Activated CD4-positive, alpha-beta T cell treated with anti-CD3 and anti-CD28 coated beads, Interleukin-2, amount 10 ng/mL, durations not matched to agents 7 days and 5 days (primary cell): ENCODE results near the gene UNC5B. TPM values are rescaled to one million over a fixed set of nuclear protein-coding genes. Genes with fewer than 3 reads are reported as not detected.

ENCODE experiments used
- CTCF ChIA-PET: fragments of 350-600 bp; sonication (Branson Sonifier 250); formaldehyde crosslinking; loops from one replicate; lab custom pipeline; 2021; ENCODE audit warnings: antibody characterized with exemption; lab: Charles Lee
- POLR2A ChIA-PET: fragments of 350-600 bp; sonication (Branson Sonifier 250); formaldehyde crosslinking; loops from one replicate; lab custom pipeline; 2021; ENCODE audit warnings: antibody characterized with exemption; lab: Charles Lee
- DNase-seq: peaks from one replicate; pipeline ENCODE4 v3.0.0-alpha.2; 2020
- H3K27ac Mint-ChIP-seq: one replicate; pipeline ENCODE4 v1.8.0; 2021; ENCODE audit warnings: mild to moderate bottlenecking, moderate library complexity, mixed read lengths
- H3K27me3 Mint-ChIP-seq: one replicate; pipeline ENCODE4 v1.8.0; 2021; ENCODE audit warnings: mixed read lengths
- H3K36me3 Mint-ChIP-seq: one replicate; pipeline ENCODE4 v1.8.0; 2021; ENCODE audit warnings: low read depth, mixed read lengths
- H3K4me1 Mint-ChIP-seq: one replicate; pipeline ENCODE4 v1.8.0; 2021; ENCODE audit warnings: mixed read lengths
- H3K4me3 Mint-ChIP-seq: one replicate; pipeline ENCODE4 v1.8.0; 2021; ENCODE audit warnings: mild to moderate bottlenecking, moderate library complexity, mixed read lengths
- H3K9me3 Mint-ChIP-seq: one replicate; pipeline ENCODE4 v1.8.0; 2021; ENCODE audit warnings: mixed read lengths
- total RNA-seq, 2 experiments: library from RNA; stranded (reverse); gene quantifications; one replicate each; pipeline ENCODE4 v1.2.3, GENCODE V29; 2021

Gene UNC5B
- total RNA-seq, 2 experiments from 2014 or later = not detected

- Mint-ChIP-seq H3K9me3 (no peaks in the 10 kb centered on the region), H3K4me1 (no peaks in the 10 kb centered on the region), H3K36me3 (no peaks in the 10 kb centered on the region), H3K4me3 (no peak overlapping the region), H3K27ac (no peak overlapping the region), H3K27me3 (no peaks in the 10 kb centered on the region)
- no peak for DNase-seq
- ChIA-PET CTCF (interaction anchor here (1.3 to 3.5 kb wide), 2 partner anchors 9 to 16 kb away, joined by 3 to 13 read pairs; no protein-coding TSS in a partner anchor), POLR2A (no interaction called here)
These were observed 74.3 kb downstream of the UNC5B start for GRCh38 chr10:71286521-71287294.

GRCh38 chr10:71287456-71287855 lies 75.1 kb downstream of the UNC5B start:
- Mint-ChIP-seq H3K36me3 (no peaks in the 10 kb centered on the region), H3K27ac (no peak overlapping the region), H3K9me3 (no peaks in the 10 kb centered on the region), H3K4me1 (no peaks in the 10 kb centered on the region), H3K27me3 (no peaks in the 10 kb centered on the region), H3K4me3 (no peak overlapping the region)
- ChIA-PET CTCF (interaction anchor here (1.3 to 3.5 kb wide), 2 partner anchors 8 to 17 kb away, joined by 3 to 13 read pairs; no protein-coding TSS in a partner anchor), POLR2A (no interaction called here)
- no peak for DNase-seq

- no peaks in the 10 kb centered on the region for H3K4me1 Mint-ChIP-seq
- DNase-seq = no peak
- H3K9me3 Mint-ChIP-seq = no peaks in the 10 kb centered on the region
- no peak overlapping the region for H3K4me3 Mint-ChIP-seq
- POLR2A ChIA-PET = no interaction called here
- H3K27ac Mint-ChIP-seq = no peak overlapping the region
- CTCF ChIA-PET = no interaction called here
- H3K27me3 Mint-ChIP-seq = no peaks in the 10 kb centered on the region
- no peaks in the 10 kb centered on the region for H3K36me3 Mint-ChIP-seq
These were observed 76.1 kb downstream of the UNC5B start for GRCh38 chr10:71288461-71288860.

- H3K9me3 Mint-ChIP-seq = no peaks in the 10 kb centered on the region
- no peaks in the 10 kb centered on the region for H3K27me3 Mint-ChIP-seq
- H3K27ac Mint-ChIP-seq = no peak overlapping the region
- no peaks in the 10 kb centered on the region for H3K4me1 Mint-ChIP-seq
- CTCF ChIA-PET = no interaction called here
- no peak overlapping the region for H3K4me3 Mint-ChIP-seq
- POLR2A ChIA-PET = no interaction called here
- DNase-seq = no peak
- no peaks in the 10 kb centered on the region for H3K36me3 Mint-ChIP-seq
These were observed 77.2 kb downstream of the UNC5B start for GRCh38 chr10:71289421-71290130.

GRCh38 chr10:71290331-71290730 lies 78.0 kb downstream of the UNC5B start:
- no peaks in the 10 kb centered on the region for H3K36me3 Mint-ChIP-seq
- POLR2A ChIA-PET = no interaction called here

GRCh38 chr10:71290806-71291527 lies 78.6 kb downstream of the UNC5B start:
- H3K9me3 Mint-ChIP-seq = no peaks in the 10 kb centered on the region
- DNase-seq = no peak
- no peaks in the 10 kb centered on the region for H3K27me3 Mint-ChIP-seq
- no peaks in the 10 kb centered on the region for H3K4me1 Mint-ChIP-seq
- H3K27ac Mint-ChIP-seq = no peak overlapping the region
- no peaks in the 10 kb centered on the region for H3K36me3 Mint-ChIP-seq
- ChIA-PET CTCF (no interaction called here), POLR2A (no interaction called here)
- no peak overlapping the region for H3K4me3 Mint-ChIP-seq

More at GRCh38 chr10:71290331-71290730, 78.0 kb downstream of the UNC5B start:
- no peaks in the 10 kb centered on the region for H3K27me3 Mint-ChIP-seq
- H3K4me3 Mint-ChIP-seq = no peak overlapping the region
- no peaks in the 10 kb centered on the region for H3K4me1 Mint-ChIP-seq
- no peak overlapping the region for H3K27ac Mint-ChIP-seq
- no peak for DNase-seq
- CTCF ChIA-PET = no interaction called here
- H3K9me3 Mint-ChIP-seq = no peaks in the 10 kb centered on the region

GRCh38 chr10:71291528-71291900 lies 79.1 kb downstream of the UNC5B start:
- H3K27me3 Mint-ChIP-seq = no peaks in the 10 kb centered on the region
- H3K36me3 Mint-ChIP-seq = no peaks in the 10 kb centered on the region
- H3K27ac Mint-ChIP-seq = no peak overlapping the region
- POLR2A ChIA-PET = no interaction called here
- H3K9me3 Mint-ChIP-seq = no peaks in the 10 kb centered on the region
- no peak for DNase-seq
- H3K4me1 Mint-ChIP-seq = no peaks in the 10 kb centered on the region
- CTCF ChIA-PET = interaction anchor here (1.3 kb wide), 1 partner anchor 14 kb away, joined by 3 read pairs; no protein-coding TSS in a partner anchor
- H3K4me3 Mint-ChIP-seq = no peak overlapping the region

- no peak for DNase-seq
- no peak overlapping the region for H3K27ac Mint-ChIP-seq
- H3K36me3 Mint-ChIP-seq = no peaks in the 10 kb centered on the region
- no peaks in the 10 kb centered on the region for H3K4me1 Mint-ChIP-seq
- H3K9me3 Mint-ChIP-seq = no peaks in the 10 kb centered on the region
- CTCF ChIA-PET = interaction anchor here (0.8 to 1.3 kb wide), 4 partner anchors 10 to 216 kb away, joined by 3 to 4 read pairs (median 3); no protein-coding TSS in a partner anchor
- H3K27me3 Mint-ChIP-seq = no peaks in the 10 kb centered on the region
- POLR2A ChIA-PET = no interaction called here
- no peak overlapping the region for H3K4me3 Mint-ChIP-seq
These were observed 80.5 kb downstream of the UNC5B start for GRCh38 chr10:71292624-71293445.

GRCh38 chr10:71293446-71294084 lies 81.2 kb downstream of the UNC5B start:
- Mint-ChIP-seq H3K4me1 (no peaks in the 10 kb centered on the region), H3K27ac (no peak overlapping the region), H3K9me3 (no peaks in the 10 kb centered on the region), H3K4me3 (no peak overlapping the region), H3K27me3 (no peaks in the 10 kb centered on the region), H3K36me3 (no peaks in the 10 kb centered on the region)
- ChIA-PET POLR2A (no interaction called here), CTCF (interaction anchor here (0.8 to 1.2 kb wide), 4 partner anchors 8 to 216 kb away, joined by 3 to 4 read pairs (median 3); no protein-coding TSS in a partner anchor)
- no peak for DNase-seq

- no peaks in the 10 kb centered on the region for H3K27me3 Mint-ChIP-seq
- H3K4me1 Mint-ChIP-seq = no peaks in the 10 kb centered on the region
- CTCF ChIA-PET = interaction anchor here (0.9 to 1.2 kb wide), 2 partner anchors 9 to 215 kb away, joined by 3 to 4 read pairs; no protein-coding TSS in a partner anchor
- POLR2A ChIA-PET = no interaction called here
- H3K9me3 Mint-ChIP-seq = no peaks in the 10 kb centered on the region
- H3K36me3 Mint-ChIP-seq = no peaks in the 10 kb centered on the region
- DNase-seq = no peak
- H3K4me3 Mint-ChIP-seq = no peak overlapping the region
- H3K27ac Mint-ChIP-seq = no peak overlapping the region
These were observed 81.8 kb downstream of the UNC5B start for GRCh38 chr10:71294091-71294561.

GRCh38 chr10:71294856-71295255 lies 82.5 kb downstream of the UNC5B start:
- H3K27ac Mint-ChIP-seq = no peak overlapping the region
- POLR2A ChIA-PET = no interaction called here
- CTCF ChIA-PET = no interaction called here

More at GRCh38 chr10:71294856-71295255, 82.5 kb downstream of the UNC5B start:
- peaks cover 5% of the 10 kb centered on the region for H3K4me1 Mint-ChIP-seq
- peaks cover 5% of the 10 kb centered on the region for H3K27me3 Mint-ChIP-seq
- H3K4me3 Mint-ChIP-seq = no peak overlapping the region
- H3K36me3 Mint-ChIP-seq = no peaks in the 10 kb centered on the region
- no peaks in the 10 kb centered on the region for H3K9me3 Mint-ChIP-seq
- DNase-seq = no peak
